ENCODE data around the gene ARID1B.

GRCh38 chr6:157094038-157094437, 316.9 kb downstream of the ARID1B start:
- no peak for TF ChIP-seq POLR2A (IDR thresholded peaks at IDR 0.05)
- TF ChIP-seq CTCF (IDR thresholded peaks at IDR 0.05) = no peak

All from adrenal gland (tissue), 5 donors.